GM23338 (cell line): ENCODE results near the gene MYH2. TPM values are rescaled to one million over a fixed set of nuclear protein-coding genes. Genes with fewer than 3 reads are reported as not detected.

Source experiments
- ATAC-seq: fragments of 200-7000 bp; cut with Tn5 transposase; 3 replicates; pipeline ENCODE4 v1.9.1; 2020
- DNase-seq: peaks from one replicate; pipeline ENCODE4 v3.0.0-alpha.2; 2015; ENCODE audit warnings: low spot score
- H2AFZ ChIP-seq: fragments of 200-600 bp; sonication (generic); 2 replicates; pipeline ENCODE4 v1.8.0; 2016; ENCODE audit warnings: antibody characterized with exemption, mild to moderate bottlenecking, moderate library complexity
- H3F3A ChIP-seq: fragments of 200-600 bp; sonication (generic); replicated peaks from 2 replicates; pipeline ENCODE4 v1.8.0; 2017; ENCODE audit warnings: antibody characterized with exemption, mixed run types, low read depth
- H3K27ac ChIP-seq: fragments of 200-600 bp; sonication (generic); 2 replicates; pipeline ENCODE4 v1.6.1; 2016; ENCODE audit warnings: low read depth
- H3K27me3 ChIP-seq: fragments of 200-600 bp; sonication (generic); 2 replicates; pipeline ENCODE4 v1.8.0; 2016; ENCODE audit warnings: mild to moderate bottlenecking, mixed run types, moderate library complexity; ENCODE audit not compliant: insufficient read depth
- H3K36me3 ChIP-seq: fragments of 200-600 bp; sonication (generic); 2 replicates; pipeline ENCODE4 v1.8.0; 2016; ENCODE audit warnings: mild to moderate bottlenecking; ENCODE audit not compliant: insufficient read depth
- H3K4me1 ChIP-seq: fragments of 200-600 bp; sonication (generic); 2 replicates; pipeline ENCODE4 v1.8.0; 2016; ENCODE audit warnings: mild to moderate bottlenecking, moderate library complexity; ENCODE audit not compliant: insufficient read depth
- H3K4me2 ChIP-seq: fragments of 200-600 bp; sonication (generic); 2 replicates; pipeline ENCODE4 v1.7.1; 2017; ENCODE audit warnings: mixed run types
- H3K4me3 ChIP-seq: fragments of 200-600 bp; sonication (generic); 2 replicates; pipeline ENCODE4 v1.6.1; 2016; ENCODE audit warnings: mixed run types
- H3K79me2 ChIP-seq: fragments of 200-600 bp; sonication (generic); replicated peaks from 2 replicates; pipeline ENCODE4 v1.8.0; 2017; ENCODE audit warnings: mild to moderate bottlenecking; ENCODE audit not compliant: insufficient read depth
- H3K9me2 ChIP-seq: fragments of 200-600 bp; sonication (generic); 2 replicates; pipeline ENCODE4 v1.8.0; 2017; ENCODE audit not compliant: insufficient read depth
- H4K20me1 ChIP-seq: fragments of 200-600 bp; sonication (generic); replicated peaks from 2 replicates; pipeline ENCODE4 v1.8.0; 2017; ENCODE audit warnings: mild to moderate bottlenecking; ENCODE audit not compliant: insufficient read depth
- H3K27ac Mint-ChIP-seq: 2 replicates; pipeline ENCODE4 v1.8.0; 2020; ENCODE audit warnings: inconsistent platforms, mild to moderate bottlenecking, moderate library complexity, mixed read lengths
- H3K27me3 Mint-ChIP-seq: 3 replicates; pipeline ENCODE4 v1.8.0; 2022; ENCODE audit warnings: low read depth, mild to moderate bottlenecking, moderate library complexity, mixed read lengths, inconsistent platforms; ENCODE audit not compliant: insufficient read depth, poor library complexity
- H3K36me3 Mint-ChIP-seq: 3 replicates; pipeline ENCODE4 v1.8.0; 2021; ENCODE audit warnings: low read depth, mild to moderate bottlenecking, inconsistent platforms, moderate library complexity, mixed read lengths
- H3K4me1 Mint-ChIP-seq: 3 replicates; pipeline ENCODE4 v1.8.0; 2020; ENCODE audit warnings: mild to moderate bottlenecking, inconsistent platforms, mixed read lengths
- H3K4me3 Mint-ChIP-seq: 3 replicates; pipeline ENCODE4 v1.8.0; 2021; ENCODE audit warnings: moderate library complexity, mild to moderate bottlenecking, inconsistent platforms, mixed read lengths
- H3K9me3 Mint-ChIP-seq: 3 replicates; pipeline ENCODE4 v1.8.0; 2020; ENCODE audit warnings: moderate library complexity, mild to moderate bottlenecking, inconsistent platforms, mixed read lengths
- NANOG ChIP-seq: IDR thresholded peaks from 2 replicates; pipeline ENCODE4 v1.6.1; 2016; ENCODE audit warnings: antibody characterized with exemption, borderline replicate concordance
- polyA plus RNA-seq: library from polyadenylated mRNA; unstranded; fragments of >200 nt; fragmentation: Nextera tagmentation; extraction: Ambion mirVana; gene quantifications from 2 replicates; pipeline ENCODE4 v1.2.1, GENCODE V29; 2016
- total RNA-seq: library from RNA; depleted of rRNA; stranded (reverse); fragments of >200 nt; shearing (Covaris generic); gene quantifications from 2 replicates; pipeline ENCODE4 v1.2.3, GENCODE V29; 2014
- TF ChIP-seq, protein P1 (sequence below): IDR thresholded peaks from 2 replicates; pipeline ENCODE4 v1.6.1; 2016; ENCODE audit warnings: antibody characterized with exemption
- TF ChIP-seq, protein P2 (sequence below), 2 experiments: fragments of 200-600 bp in 1 of 2; sonication (generic) in 1 of 2; conservative IDR thresholded peaks; 2 replicates each; pipeline versions ENCODE4 v1.5.1 to v1.6.1; 2016 to 2017; ENCODE audit warnings: antibody characterized with exemption in 2 of 2, low read depth in 2 of 2, mild to moderate bottlenecking in 2 of 2, moderate library complexity in 1 of 2
- TF ChIP-seq, protein P3 (sequence below): fragments of 250-450 bp; sonication (Bioruptor Pico); IDR thresholded peaks from 2 replicates; pipeline ENCODE4 v1.5.0; 2020; ENCODE audit warnings: mild to moderate bottlenecking, moderate library complexity

MYH2 gene
- total and polyA plus RNA-seq, 2 experiments from 2014 or later, result 7.5 to 27.7 TPM

DNA sequence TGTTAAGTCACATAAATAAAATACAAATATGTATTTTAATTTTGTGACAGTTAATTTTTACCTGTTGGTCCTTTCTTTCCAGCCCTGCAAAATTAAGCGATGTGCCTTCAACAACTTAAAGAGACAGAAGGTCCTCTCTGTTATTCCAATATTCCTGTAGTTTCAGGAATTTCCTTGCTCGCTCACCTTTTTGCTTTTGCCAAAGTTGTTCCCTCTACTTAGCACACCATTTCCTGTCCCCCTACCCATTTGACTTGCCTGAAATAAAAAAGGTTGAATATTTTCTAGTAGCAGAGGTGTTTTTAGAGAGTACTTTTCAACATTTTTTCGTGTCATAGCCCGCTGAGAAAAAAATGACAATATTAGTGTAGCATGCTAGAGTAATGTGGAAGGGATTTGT, 556 bp upstream of the MYH2 start:
- H3K27ac ChIP-seq, result peak overlapping the region; percentile 87
- peaks cover 36% of the 10 kb centered on the region for H3K4me1 ChIP-seq
- no peaks in the 10 kb centered on the region for H3K27me3 ChIP-seq
- no peaks in the 10 kb centered on the region for H3K79me2 ChIP-seq
- peak overlapping the region; percentile 31 for H3K4me3 ChIP-seq
- H3K36me3 Mint-ChIP-seq, result no peaks in the 10 kb centered on the region; the same call in 1 of the 3 replicates
- no peaks in the 10 kb centered on the region for H3K36me3 ChIP-seq
- peak overlapping the region; percentile 54 for H3K4me3 Mint-ChIP-seq
- no peaks in the 10 kb centered on the region for H3K9me3 Mint-ChIP-seq
- no peaks in the 10 kb centered on the region for H3F3A ChIP-seq
- H2AFZ ChIP-seq, result no peak overlapping the region
- TF ChIP-seq, protein P1, sequence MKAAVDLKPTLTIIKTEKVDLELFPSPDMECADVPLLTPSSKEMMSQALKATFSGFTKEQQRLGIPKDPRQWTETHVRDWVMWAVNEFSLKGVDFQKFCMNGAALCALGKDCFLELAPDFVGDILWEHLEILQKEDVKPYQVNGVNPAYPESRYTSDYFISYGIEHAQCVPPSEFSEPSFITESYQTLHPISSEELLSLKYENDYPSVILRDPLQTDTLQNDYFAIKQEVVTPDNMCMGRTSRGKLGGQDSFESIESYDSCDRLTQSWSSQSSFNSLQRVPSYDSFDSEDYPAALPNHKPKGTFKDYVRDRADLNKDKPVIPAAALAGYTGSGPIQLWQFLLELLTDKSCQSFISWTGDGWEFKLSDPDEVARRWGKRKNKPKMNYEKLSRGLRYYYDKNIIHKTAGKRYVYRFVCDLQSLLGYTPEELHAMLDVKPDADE, result peak; percentile 76
- TF ChIP-seq, protein P2, sequence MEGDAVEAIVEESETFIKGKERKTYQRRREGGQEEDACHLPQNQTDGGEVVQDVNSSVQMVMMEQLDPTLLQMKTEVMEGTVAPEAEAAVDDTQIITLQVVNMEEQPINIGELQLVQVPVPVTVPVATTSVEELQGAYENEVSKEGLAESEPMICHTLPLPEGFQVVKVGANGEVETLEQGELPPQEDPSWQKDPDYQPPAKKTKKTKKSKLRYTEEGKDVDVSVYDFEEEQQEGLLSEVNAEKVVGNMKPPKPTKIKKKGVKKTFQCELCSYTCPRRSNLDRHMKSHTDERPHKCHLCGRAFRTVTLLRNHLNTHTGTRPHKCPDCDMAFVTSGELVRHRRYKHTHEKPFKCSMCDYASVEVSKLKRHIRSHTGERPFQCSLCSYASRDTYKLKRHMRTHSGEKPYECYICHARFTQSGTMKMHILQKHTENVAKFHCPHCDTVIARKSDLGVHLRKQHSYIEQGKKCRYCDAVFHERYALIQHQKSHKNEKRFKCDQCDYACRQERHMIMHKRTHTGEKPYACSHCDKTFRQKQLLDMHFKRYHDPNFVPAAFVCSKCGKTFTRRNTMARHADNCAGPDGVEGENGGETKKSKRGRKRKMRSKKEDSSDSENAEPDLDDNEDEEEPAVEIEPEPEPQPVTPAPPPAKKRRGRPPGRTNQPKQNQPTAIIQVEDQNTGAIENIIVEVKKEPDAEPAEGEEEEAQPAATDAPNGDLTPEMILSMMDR (conservative IDR thresholded peaks at IDR 0.05; ENCODE audit: low read depth in 2 of 2), result no peak
- TF ChIP-seq NANOG, result no peak
- TF ChIP-seq, protein P3, sequence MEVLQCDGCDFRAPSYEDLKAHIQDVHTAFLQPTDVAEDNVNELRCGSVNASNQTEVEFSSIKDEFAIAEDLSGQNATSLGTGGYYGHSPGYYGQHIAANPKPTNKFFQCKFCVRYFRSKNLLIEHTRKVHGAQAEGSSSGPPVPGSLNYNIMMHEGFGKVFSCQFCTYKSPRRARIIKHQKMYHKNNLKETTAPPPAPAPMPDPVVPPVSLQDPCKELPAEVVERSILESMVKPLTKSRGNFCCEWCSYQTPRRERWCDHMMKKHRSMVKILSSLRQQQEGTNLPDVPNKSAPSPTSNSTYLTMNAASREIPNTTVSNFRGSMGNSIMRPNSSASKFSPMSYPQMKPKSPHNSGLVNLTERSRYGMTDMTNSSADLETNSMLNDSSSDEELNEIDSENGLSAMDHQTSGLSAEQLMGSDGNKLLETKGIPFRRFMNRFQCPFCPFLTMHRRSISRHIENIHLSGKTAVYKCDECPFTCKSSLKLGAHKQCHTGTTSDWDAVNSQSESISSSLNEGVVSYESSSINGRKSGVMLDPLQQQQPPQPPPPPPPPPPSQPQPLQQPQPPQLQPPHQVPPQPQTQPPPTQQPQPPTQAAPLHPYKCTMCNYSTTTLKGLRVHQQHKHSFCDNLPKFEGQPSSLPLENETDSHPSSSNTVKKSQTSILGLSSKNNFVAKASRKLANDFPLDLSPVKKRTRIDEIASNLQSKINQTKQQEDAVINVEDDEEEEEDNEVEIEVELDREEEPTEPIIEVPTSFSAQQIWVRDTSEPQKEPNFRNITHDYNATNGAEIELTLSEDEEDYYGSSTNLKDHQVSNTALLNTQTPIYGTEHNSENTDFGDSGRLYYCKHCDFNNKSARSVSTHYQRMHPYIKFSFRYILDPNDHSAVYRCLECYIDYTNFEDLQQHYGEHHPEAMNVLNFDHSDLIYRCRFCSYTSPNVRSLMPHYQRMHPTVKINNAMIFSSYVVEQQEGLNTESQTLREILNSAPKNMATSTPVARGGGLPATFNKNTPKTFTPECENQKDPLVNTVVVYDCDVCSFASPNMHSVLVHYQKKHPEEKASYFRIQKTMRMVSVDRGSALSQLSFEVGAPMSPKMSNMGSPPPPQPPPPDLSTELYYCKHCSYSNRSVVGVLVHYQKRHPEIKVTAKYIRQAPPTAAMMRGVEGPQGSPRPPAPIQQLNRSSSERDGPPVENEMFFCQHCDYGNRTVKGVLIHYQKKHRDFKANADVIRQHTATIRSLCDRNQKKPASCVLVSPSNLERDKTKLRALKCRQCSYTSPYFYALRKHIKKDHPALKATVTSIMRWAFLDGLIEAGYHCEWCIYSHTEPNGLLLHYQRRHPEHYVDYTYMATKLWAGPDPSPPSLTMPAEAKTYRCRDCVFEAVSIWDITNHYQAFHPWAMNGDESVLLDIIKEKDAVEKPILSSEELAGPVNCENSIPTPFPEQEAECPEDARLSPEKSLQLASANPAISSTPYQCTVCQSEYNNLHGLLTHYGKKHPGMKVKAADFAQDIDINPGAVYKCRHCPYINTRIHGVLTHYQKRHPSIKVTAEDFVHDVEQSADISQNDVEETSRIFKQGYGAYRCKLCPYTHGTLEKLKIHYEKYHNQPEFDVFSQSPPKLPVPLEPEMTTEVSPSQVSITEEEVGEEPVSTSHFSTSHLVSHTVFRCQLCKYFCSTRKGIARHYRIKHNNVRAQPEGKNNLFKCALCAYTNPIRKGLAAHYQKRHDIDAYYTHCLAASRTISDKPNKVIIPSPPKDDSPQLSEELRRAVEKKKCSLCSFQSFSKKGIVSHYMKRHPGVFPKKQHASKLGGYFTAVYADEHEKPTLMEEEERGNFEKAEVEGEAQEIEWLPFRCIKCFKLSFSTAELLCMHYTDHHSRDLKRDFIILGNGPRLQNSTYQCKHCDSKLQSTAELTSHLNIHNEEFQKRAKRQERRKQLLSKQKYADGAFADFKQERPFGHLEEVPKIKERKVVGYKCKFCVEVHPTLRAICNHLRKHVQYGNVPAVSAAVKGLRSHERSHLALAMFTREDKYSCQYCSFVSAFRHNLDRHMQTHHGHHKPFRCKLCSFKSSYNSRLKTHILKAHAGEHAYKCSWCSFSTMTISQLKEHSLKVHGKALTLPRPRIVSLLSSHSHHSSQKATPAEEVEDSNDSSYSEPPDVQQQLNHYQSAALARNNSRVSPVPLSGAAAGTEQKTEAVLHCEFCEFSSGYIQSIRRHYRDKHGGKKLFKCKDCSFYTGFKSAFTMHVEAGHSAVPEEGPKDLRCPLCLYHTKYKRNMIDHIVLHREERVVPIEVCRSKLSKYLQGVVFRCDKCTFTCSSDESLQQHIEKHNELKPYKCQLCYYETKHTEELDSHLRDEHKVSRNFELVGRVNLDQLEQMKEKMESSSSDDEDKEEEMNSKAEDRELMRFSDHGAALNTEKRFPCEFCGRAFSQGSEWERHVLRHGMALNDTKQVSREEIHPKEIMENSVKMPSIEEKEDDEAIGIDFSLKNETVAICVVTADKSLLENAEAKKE (CRISPR knock-in tag), result no peak
- peak overlapping the region; percentile 90 for H3K27ac Mint-ChIP-seq
- ATAC-seq, result peak; percentile 48
- DNase-seq, result peak; percentile 73
- H3K4me2 ChIP-seq, result peak overlapping the region; percentile 42
- H3K4me1 Mint-ChIP-seq, result peaks cover 56% of the 10 kb centered on the region
- no peaks in the 10 kb centered on the region for H4K20me1 ChIP-seq
- peaks cover 4% of the 10 kb centered on the region; the same call in 1 of the 2 replicates for H3K9me2 ChIP-seq
- H3K27me3 Mint-ChIP-seq, result no peaks in the 10 kb centered on the region
